GM12872 (cell line): ENCODE results near the gene RMDN3.

Source experiments
- CTCF ChIP-seq: IDR thresholded peaks from 3 replicates; pipeline ENCODE4 v1.5.1; 2011; ENCODE audit warnings: low read depth, mild to moderate bottlenecking, low read length, moderate library complexity; ENCODE audit not compliant: insufficient read depth

RMDN3 gene

GRCh38 chr15:40697916-40698315 lies 57.1 kb downstream of the RMDN3 start:
- TF ChIP-seq CTCF, result no peak

DNA sequence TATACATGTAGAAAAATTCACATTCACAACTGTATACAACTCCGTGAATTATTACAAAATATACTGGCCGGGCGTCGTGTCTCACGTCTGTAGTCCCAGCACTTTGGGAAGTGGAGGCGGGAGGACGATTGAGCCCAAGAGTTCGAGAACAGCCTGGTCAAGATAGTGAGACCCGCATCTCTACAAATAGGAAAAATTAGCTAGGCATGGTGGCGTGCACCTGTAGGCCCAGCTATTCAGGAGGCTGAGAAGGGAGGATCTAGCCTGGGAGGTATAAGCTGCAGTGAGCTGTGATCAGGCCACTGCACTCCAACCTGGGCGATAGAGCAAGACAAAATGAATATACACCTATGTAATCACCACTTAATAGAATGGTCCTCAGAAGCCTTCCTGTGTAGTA lies 58.8 kb downstream of the RMDN3 start:
- TF ChIP-seq CTCF, result no peak

GRCh38 chr15:40695469-40695890 lies 59.6 kb downstream of the RMDN3 start:
- no peak for TF ChIP-seq CTCF

DNA sequence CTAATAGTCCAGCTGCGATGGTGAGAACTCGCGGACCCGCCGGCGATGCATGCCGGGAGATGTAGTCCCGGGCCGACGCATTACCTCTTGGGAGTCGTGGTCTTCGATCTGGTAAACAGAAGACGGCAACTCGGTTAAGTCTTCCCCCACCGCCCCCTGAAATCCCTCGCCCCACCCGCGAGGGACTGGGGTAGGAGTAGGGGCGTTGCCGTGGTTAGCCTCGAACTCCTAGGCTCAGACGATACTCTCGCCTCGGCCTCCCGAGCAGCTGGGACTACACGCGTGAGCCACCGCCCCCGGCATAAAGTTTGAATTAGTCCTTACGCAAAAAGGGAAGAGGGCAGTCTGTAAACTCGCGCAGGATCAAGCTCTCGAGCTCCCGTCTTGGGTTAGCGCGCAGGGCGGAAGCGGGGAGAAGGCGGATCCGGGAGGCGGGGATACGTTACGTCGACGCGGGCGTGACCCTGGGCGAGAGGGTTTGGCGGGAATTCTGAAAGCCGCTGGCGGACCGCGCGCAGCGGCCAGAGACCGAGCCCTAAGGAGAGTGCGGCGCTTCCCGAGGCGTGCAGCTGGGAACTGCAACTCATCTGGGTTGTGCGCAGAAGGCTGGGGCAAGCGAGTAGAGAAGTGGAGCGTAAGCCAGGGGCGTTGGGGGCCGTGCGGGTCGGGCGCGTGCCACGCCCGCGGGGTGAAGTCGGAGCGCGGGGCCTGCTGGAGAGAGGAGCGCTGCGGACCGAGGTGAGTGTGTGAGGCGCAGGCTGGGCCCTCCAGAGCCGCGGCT lies 60.2 kb downstream of the RMDN3 start, which contains the start of gene RAD51:
RAD51 (plus strand) TSS at position 487 of the 781 bp plus-strand sequence. CDS start 3,585 bp downstream, outside the sequence.
- TF ChIP-seq CTCF, result no peak

DNA sequence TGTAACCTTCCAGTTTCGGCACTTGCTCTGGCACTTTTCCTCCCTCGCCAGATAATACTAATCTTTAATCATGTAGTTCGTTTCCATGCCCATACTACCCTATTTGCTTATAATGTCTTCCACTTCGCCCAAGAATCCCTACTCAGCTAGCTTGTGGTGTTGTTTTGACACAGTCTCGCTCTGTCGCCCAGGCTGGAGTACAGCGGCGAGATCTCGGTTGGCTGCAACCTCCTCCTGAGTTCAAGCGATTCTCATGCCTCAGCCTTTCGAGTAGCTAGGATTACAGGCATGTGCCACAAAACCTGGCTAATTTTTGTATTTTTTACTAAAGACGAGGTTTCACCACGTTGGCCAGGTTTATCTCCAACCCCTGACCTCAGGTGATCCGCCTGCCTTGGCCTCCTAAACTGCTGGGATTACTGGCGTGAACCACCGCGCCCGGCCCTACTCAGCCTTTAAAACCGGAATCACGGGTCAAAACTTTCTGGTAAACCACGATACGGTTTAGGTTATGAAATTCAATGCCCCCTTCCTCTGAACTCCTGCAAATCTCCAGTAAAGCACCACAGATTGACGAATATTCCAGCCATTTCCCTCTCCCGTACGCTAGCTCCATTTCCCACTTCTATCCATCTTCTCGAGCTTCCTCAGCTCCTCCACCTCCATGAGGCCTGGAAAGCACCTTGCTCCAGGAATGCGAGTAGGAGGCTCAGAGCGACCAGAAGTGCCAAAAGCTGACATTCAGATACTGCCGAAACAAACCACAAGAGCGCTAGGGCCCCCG lies 61.0 kb downstream of the RMDN3 start:
- TF ChIP-seq CTCF, result no peak

- TF ChIP-seq CTCF, result no peak
These were observed 63.3 kb downstream of the RMDN3 start for GRCh38 chr15:40691737-40692136.

DNA sequence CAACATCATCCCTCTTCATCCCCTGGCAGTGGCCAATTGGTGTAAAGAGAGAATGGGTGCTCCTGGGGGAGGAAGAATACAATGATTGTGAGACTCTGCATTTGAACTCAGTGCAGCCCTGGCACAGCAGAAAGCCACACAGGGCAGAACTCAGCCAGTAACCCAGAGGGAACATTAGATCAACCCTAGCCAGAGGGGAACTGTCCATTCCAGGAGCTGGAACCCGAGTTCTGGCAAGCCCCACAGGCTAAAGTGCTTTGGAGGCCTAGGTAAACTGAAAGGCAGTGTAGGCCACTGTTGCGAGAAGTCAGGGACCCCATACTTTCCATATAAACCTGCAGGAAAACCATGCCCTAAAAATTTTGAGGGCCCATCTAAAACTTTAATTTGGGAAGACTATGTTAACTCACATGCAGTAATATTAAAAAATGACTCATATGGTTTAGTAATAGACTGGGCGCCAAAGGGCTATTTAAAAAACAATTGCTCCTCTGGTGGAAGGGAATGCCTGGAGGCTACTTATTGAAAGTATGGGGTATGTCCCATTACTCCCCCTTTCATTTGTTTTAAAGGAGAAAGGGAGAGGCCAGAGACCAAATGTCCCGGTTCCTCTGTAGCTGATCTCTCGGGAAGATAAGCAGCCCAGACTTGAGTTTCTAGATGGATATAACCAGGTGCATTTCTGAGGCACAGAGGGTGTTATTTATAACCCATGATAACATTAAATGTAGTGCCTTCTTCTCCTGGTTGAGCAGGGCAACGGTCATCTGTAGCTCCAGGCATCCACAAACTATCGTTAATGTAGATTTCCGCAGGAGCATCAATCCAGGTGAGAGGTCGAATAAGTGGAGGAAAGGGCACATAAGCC lies 65.9 kb downstream of the RMDN3 start:
- TF ChIP-seq CTCF, result no peak
